ENCODE results near the gene CTAG1B. TPM values are rescaled to one million over a fixed set of nuclear protein-coding genes. Genes with fewer than 3 reads are reported as not detected.
"Not testable (repeated sequence)": the region's sequence is repeated elsewhere in the genome, so short reads cannot be mapped to it uniquely, and the experiment has no call there.

The CTAG1B gene
- polyA plus RNA-seq, 1 donor from 2014 or later = not detected

DNA sequence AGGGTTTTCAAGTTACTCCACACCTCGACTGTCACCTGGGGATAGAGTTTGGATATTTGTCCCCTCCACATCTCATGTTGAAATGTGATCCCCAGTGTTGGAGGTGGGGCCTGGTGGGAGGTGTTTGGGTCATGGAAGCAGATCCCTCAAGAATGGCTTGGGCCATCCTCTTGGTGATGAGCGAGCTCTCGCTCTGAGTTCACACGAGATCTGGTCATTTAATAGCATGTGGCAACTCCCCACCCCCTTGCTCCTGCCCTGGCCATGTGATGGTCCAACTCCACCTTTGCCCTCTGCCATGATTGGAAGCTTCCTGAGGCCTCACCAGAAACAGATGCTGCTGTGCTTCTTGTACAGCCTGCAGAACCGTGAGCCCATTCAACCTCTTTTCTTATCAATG, 25.9 kb downstream of the CTAG1B start:
- H3F3A ChIP-seq (ENCODE audit: insufficient read depth, low read length, poor library complexity, severe bottlenecking) = no peaks in the 10 kb centered on the region
- H3K9me3 ChIP-seq (ENCODE audit: low read length) = no peaks in the 10 kb centered on the region
- no peaks in the 10 kb centered on the region for H3K79me2 ChIP-seq (replicated peaks; ENCODE audit: insufficient read depth, low read length)
- no peaks in the 10 kb centered on the region for H3K27me3 ChIP-seq (ENCODE audit: insufficient read depth, low read depth, low read length)
- no peak overlapping the region for H3K27ac ChIP-seq (ENCODE audit: low read length)
- no peak overlapping the region for H3K4me2 ChIP-seq (ENCODE audit: low read length)
- no peak overlapping the region for H3K9ac ChIP-seq (ENCODE audit: low read length)
- H3K36me3 ChIP-seq (ENCODE audit: insufficient read depth, low read length) = no peaks in the 10 kb centered on the region
- no peaks in the 10 kb centered on the region for H4K20me1 ChIP-seq (ENCODE audit: insufficient read depth)
- TF ChIP-seq POLR2AphosphoS5 (IDR thresholded peaks at IDR 0.05) (no peak), EP300 (conservative IDR thresholded peaks at IDR 0.05; ENCODE audit: poor library complexity, severe bottlenecking) (no peak), RAD21 (conservative IDR thresholded peaks at IDR 0.05) (no peak), EZH2 (IDR thresholded peaks at IDR 0.05; ENCODE audit: borderline replicate concordance, insufficient read depth, low read length, poor library complexity, severe bottlenecking) (no peak), TAF1 (IDR thresholded peaks at IDR 0.05; ENCODE audit: low read depth) (no peak), SMC3 (conservative IDR thresholded peaks at IDR 0.05; ENCODE audit: poor library complexity) (no peak), MXI1 (conservative IDR thresholded peaks at IDR 0.05; ENCODE audit: poor library complexity, severe bottlenecking) (no peak)
- TF ChIP-seq, protein P1, sequence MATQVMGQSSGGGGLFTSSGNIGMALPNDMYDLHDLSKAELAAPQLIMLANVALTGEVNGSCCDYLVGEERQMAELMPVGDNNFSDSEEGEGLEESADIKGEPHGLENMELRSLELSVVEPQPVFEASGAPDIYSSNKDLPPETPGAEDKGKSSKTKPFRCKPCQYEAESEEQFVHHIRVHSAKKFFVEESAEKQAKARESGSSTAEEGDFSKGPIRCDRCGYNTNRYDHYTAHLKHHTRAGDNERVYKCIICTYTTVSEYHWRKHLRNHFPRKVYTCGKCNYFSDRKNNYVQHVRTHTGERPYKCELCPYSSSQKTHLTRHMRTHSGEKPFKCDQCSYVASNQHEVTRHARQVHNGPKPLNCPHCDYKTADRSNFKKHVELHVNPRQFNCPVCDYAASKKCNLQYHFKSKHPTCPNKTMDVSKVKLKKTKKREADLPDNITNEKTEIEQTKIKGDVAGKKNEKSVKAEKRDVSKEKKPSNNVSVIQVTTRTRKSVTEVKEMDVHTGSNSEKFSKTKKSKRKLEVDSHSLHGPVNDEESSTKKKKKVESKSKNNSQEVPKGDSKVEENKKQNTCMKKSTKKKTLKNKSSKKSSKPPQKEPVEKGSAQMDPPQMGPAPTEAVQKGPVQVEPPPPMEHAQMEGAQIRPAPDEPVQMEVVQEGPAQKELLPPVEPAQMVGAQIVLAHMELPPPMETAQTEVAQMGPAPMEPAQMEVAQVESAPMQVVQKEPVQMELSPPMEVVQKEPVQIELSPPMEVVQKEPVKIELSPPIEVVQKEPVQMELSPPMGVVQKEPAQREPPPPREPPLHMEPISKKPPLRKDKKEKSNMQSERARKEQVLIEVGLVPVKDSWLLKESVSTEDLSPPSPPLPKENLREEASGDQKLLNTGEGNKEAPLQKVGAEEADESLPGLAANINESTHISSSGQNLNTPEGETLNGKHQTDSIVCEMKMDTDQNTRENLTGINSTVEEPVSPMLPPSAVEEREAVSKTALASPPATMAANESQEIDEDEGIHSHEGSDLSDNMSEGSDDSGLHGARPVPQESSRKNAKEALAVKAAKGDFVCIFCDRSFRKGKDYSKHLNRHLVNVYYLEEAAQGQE (IDR thresholded peaks at IDR 0.05; ENCODE audit: borderline replicate concordance) = no peak
- TF ChIP-seq, protein P2, sequence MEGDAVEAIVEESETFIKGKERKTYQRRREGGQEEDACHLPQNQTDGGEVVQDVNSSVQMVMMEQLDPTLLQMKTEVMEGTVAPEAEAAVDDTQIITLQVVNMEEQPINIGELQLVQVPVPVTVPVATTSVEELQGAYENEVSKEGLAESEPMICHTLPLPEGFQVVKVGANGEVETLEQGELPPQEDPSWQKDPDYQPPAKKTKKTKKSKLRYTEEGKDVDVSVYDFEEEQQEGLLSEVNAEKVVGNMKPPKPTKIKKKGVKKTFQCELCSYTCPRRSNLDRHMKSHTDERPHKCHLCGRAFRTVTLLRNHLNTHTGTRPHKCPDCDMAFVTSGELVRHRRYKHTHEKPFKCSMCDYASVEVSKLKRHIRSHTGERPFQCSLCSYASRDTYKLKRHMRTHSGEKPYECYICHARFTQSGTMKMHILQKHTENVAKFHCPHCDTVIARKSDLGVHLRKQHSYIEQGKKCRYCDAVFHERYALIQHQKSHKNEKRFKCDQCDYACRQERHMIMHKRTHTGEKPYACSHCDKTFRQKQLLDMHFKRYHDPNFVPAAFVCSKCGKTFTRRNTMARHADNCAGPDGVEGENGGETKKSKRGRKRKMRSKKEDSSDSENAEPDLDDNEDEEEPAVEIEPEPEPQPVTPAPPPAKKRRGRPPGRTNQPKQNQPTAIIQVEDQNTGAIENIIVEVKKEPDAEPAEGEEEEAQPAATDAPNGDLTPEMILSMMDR (IDR thresholded peaks at IDR 0.05; ENCODE audit: poor library complexity, severe bottlenecking) = no peak
- no peak overlapping the region for H2AFZ ChIP-seq (ENCODE audit: low read depth, low read length)
- no peaks in the 10 kb centered on the region for H3K9me2 ChIP-seq (ENCODE audit: insufficient read depth, low read length)
- H3K4me3 ChIP-seq (ENCODE audit: low read length) = no peak overlapping the region

DNA sequence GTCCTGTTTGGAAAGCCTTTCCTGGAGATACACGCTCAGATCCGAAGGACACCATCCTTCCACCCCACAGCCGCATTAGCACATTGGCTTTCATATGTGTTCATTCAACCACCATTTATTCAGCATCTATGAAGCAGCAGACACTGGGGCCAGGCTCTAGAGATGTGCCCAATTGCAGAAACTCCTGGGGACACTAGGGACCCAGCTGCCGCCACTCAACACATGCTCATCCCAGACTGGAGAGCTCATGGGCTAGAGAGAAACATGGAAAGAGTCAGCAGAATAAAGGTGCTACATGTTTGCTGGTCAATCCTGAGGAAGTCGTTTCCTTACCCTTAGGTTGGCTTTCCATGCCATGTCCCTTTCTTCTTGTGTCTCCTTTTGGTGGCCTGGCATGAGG, 26.6 kb downstream of the CTAG1B start:
- no peak overlapping the region for H2AFZ ChIP-seq (ENCODE audit: low read depth, low read length)
- no peak overlapping the region for H3K9ac ChIP-seq (ENCODE audit: low read length)
- no peak overlapping the region for H3K4me3 ChIP-seq (ENCODE audit: low read length)
- no peaks in the 10 kb centered on the region for H3K36me3 ChIP-seq (ENCODE audit: insufficient read depth, low read length)
- H3K27me3 ChIP-seq (ENCODE audit: insufficient read depth, low read depth, low read length) = no peaks in the 10 kb centered on the region
- no peaks in the 10 kb centered on the region for H4K20me1 ChIP-seq (ENCODE audit: insufficient read depth)
- H3K27ac ChIP-seq (ENCODE audit: low read length) = no peak overlapping the region
- no peaks in the 10 kb centered on the region for H3K9me2 ChIP-seq (ENCODE audit: insufficient read depth, low read length)
- no peaks in the 10 kb centered on the region for H3F3A ChIP-seq (ENCODE audit: insufficient read depth, low read length, poor library complexity, severe bottlenecking)
- no peak overlapping the region for H3K4me2 ChIP-seq (ENCODE audit: low read length)
- no peaks in the 10 kb centered on the region for H3K79me2 ChIP-seq (replicated peaks; ENCODE audit: insufficient read depth, low read length)
- TF ChIP-seq MXI1 (conservative IDR thresholded peaks at IDR 0.05; ENCODE audit: poor library complexity, severe bottlenecking) = no peak
- no peak for TF ChIP-seq POLR2AphosphoS5 (IDR thresholded peaks at IDR 0.05)
- no peak for TF ChIP-seq SMC3 (conservative IDR thresholded peaks at IDR 0.05; ENCODE audit: poor library complexity)
- TF ChIP-seq TAF1 (IDR thresholded peaks at IDR 0.05; ENCODE audit: low read depth) = no peak
- TF ChIP-seq EZH2 (IDR thresholded peaks at IDR 0.05; ENCODE audit: borderline replicate concordance, insufficient read depth, low read length, poor library complexity, severe bottlenecking) = no peak
- TF ChIP-seq, protein P2 (IDR thresholded peaks at IDR 0.05; ENCODE audit: poor library complexity, severe bottlenecking) = no peak
- TF ChIP-seq EP300 (conservative IDR thresholded peaks at IDR 0.05; ENCODE audit: poor library complexity, severe bottlenecking) = no peak
- no peak for TF ChIP-seq RAD21 (conservative IDR thresholded peaks at IDR 0.05)
- TF ChIP-seq, protein P1 (IDR thresholded peaks at IDR 0.05; ENCODE audit: borderline replicate concordance) = no peak
- no peaks in the 10 kb centered on the region for H3K9me3 ChIP-seq (ENCODE audit: low read length)

DNA sequence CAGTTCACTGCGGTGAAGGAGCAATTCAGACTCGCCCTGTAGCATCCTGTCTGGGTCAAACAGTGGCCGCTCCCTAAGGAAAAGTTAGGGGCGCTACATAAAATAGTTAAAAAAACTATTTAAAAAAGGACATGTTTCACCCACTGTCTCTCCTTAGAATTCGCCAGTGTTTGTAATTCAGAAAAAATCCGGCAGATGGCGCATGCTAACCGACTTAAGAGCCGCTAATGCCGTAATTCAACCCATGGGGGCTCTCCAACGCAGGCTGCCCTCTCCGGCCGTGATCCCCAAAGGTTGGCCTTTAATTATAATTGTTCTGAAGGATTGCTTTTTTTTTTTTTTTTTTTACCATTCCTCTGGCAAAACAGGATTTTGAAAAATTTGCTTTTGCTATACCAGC, 28.7 kb downstream of the CTAG1B start:
- not testable (repeated sequence) for H3K9ac ChIP-seq (ENCODE audit: low read length); H3K79me2 ChIP-seq (replicated peaks; ENCODE audit: insufficient read depth, low read length); H3K27me3 ChIP-seq (ENCODE audit: insufficient read depth, low read depth, low read length); H3K36me3 ChIP-seq (ENCODE audit: insufficient read depth, low read length); H3K4me2 ChIP-seq (ENCODE audit: low read length); H3K9me3 ChIP-seq (ENCODE audit: low read length); H3K9me2 ChIP-seq (ENCODE audit: insufficient read depth, low read length); H3K4me3 ChIP-seq (ENCODE audit: low read length); H4K20me1 ChIP-seq (ENCODE audit: insufficient read depth); H3K27ac ChIP-seq (ENCODE audit: low read length); H3F3A ChIP-seq (ENCODE audit: insufficient read depth, low read length, poor library complexity, severe bottlenecking); H2AFZ ChIP-seq (ENCODE audit: low read depth, low read length)
